ENCODE results near the gene SLC6A16.
A peak's percentile ranks its signal among the peaks of the same experiment; 100 is the strongest.
"Not testable (repeated sequence)": the region's sequence is repeated elsewhere in the genome, so short reads cannot be mapped to it uniquely, and the experiment has no call there.

Gene SLC6A16

DNA sequence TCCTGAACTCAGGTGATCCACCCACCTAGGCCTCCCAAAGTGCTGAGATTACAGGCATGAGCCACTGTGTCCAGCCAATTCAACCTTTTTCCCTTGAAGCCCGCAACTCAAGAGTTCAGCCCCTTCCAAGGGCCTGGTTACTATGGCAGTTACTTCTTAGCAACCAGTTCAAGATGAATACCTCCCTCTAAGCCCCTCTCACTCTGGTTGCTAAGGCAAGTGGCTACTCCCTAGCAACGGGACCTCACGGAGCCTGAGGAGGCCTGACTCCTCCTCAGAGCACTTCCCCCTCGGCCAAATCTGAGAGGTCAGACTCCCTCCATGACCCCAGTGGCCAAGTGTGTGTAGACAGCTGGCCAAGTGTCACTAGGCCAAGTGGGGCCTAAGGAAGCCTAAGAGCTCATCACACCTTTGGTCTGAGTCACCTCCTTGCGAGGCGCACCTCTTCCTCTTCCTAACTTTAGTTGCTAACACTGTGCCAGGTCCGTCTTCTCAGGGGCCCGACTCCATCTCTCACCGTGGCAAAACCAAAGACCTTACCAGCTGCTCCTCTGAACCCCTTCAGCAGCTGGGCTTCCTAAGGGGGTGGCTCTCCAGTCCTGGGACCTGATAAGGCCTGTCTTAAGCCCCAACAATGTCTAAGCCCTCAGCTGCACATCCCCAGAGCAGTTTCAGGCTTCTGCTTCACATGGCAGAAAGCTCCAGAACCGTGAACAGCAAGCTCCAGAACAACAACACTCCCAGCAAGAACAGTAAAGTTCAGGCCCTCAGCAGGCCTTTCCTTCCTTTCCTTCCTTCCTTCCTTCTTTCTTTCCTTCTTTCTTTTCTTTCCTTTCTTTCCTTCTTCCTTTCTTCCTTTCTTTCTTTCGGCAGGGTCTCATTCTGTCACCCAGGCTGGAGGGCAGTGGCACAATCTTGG, 19.8 kb upstream of the SLC6A16 start:
- DNase-seq (ENCODE audit: low spot score) = no peak

DNA sequence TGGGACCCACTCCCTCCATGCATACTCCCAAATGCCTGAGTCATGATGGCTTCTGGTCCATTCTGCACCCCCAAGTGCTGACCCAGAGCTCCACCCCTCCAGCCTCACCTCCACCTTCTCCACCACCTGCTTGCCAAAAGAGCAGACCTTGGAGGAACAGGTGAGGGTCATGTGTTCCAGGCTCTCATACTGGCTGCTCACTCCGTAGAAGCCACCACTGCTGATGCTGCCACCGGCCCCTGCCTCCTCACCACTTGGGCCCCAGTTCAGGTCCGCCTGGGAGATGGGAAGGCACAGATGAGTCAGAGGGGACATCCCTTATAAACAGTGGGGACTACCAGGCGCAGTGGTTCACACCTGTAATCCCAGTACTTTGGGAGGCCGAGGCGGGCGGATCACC, 18.1 kb upstream of the SLC6A16 start:
- no peak for DNase-seq (ENCODE audit: low spot score)

DNA sequence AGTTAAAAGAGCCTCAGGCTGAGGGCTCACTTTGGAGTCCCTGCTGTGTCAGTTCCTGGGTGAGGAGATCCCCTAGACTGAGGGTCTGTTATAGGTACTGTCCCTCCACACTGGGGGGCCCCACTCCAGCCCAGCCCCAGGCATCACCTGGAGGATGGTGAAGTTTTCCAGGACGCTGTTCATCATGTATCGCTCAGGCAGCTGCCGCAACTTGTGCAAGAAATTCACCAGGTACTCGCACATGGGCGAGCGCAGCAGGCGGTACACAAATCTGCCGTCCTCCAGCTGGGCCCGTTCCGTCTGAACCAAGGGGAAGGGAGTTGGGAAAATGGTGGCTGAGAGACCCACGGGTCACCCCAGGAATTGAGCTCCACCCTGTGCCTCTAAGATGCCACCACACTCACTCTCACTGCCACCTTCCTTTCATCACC, 17.3 kb upstream of the SLC6A16 start:
- DNase-seq (ENCODE audit: low spot score) = no peak

DNA sequence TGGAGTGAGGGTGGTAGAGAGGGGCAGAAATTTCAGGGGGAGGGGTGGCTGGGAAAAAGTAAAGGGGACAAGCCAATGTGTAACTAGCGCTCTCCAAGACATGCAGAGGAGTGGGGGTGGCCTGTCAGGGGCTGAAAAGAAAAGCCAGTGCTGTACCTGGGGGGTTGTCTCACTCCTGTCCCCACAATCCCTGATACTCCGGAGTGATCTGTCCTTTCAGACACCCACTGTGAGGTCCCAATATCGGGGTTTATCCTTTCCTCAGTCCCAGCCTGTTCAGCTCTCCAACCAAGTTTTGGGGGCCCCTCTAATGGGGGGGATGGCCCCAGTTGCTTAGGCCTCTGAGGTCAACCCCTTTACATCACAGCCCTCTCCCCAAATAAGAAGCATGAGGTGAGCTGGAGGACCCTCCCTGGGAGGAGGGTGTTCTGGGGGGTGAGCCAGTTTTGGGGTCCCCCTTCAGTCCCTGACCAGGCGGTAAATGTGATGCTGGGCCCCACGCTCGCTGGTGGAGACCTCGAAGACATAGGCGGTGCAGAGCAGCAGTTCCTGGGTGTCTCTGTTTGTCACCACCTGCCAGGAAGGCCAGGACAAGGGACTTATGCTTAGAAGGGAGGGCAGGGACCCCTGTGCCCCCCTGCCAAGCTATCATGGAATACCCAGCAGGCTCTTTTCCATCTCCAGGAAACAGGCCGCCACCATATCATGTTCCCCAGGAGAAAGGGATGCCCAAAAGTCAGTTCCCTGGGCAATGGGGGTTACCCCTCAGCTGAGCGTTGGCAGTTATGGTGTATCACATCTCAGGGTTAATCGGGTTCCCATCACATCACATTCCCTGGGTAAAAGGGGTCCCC, 16.1 kb upstream of the SLC6A16 start:
- no peak for DNase-seq (ENCODE audit: low spot score)

DNA sequence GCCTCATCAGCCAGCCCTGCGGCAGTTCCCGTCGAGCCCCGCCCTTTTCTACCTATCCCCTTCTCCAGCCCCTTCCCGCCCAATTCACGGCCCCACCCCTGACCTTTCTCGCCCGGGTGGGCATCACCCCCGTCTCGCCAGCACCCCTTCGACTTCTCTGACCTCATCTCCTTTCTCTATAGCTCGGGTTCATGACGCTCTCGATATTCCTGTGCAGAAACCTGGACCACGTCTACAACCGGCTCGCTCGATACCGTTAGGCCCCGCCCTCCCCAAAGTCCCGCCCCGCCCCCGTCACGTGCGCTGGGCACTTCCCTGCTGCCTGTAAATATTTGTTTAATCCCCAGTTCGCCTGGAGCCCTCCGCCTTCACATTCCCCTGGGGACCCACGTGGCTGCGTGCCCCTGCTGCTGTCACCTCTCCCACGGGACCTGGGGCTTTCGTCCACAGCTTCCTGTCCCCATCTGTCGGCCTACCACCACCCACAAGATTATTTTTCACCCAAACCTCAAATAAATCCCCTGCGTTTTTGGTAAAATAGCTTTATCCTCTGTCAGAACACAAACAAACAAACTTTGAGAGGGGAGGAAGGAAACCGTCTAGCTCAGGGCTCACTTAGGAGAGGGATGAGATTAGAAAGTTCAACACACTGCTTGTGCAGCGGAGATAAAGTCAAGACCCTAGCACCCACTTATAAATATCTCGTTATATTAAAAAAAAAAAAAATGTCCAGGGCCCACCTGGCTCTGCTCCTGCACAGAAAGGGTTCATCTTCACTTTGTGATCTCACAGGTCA, 15.3 kb upstream of the SLC6A16 start:
- DNase-seq (ENCODE audit: low spot score) = peak; percentile 8

DNA sequence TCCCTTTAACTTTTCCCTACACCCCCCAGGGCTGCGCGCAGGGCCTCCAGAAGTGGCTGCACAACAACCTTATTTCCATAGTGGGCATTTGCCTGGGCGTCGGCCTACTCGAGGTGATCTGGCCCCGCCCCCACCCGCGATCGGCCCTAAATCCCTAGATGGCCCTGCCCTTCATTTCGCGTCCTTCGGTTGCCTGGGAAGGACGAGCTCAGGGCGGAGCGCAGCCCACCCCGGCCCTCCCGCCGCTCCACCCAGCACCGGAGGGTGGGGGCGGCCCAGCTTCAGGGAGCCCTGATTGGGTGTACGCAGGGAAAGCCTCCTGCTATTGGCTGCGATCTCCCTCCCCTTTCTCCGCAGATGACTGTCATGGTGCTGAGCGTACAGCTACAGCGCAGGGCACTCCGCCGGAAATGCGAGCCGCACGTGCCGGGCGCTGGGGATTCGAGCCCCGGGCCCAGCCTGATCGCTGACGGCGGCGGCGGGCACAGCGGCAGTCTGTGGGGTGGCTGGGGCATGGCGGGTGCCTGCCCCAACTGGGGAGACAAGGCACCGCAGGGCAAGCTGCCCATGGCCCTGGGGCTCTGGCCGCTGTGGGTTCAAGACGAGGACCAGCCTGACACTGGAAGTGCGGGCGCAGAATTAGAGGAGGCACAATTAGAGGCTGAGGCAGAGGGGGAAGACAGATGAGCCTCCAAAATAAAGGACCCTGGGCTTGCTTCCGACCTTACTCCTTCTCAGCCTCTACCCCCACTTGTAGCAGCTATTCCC, 14.5 kb upstream of the SLC6A16 start:
- peak; percentile 77 for DNase-seq (ENCODE audit: low spot score)

DNA sequence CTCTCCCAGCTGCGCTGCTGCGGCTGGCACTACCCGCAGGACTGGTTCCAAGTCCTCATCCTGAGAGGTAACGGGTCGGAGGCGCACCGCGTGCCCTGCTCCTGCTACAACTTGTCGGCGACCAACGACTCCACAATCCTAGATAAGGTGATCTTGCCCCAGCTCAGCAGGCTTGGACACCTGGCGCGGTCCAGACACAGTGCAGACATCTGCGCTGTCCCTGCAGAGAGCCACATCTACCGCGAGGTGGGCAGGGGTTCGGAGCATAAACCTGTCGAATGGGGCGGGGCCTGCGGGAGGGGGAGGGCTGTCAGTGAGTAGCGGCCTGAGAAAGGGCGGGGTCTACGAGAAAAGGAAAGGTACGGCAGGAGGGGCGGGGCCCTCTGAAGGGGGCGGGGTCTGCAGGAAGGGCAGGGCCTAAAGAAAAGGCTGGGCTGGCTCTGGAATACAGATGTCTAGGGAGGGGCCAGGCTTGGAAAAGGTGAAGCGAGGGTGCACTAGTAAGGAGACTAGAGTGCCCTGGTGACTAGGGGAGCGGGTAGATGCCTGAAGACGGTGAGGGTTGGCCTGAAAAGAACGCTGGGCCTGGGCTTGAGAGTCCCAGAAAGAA, 13.8 kb upstream of the SLC6A16 start:
- peak; percentile 78 for DNase-seq (ENCODE audit: low spot score)

DNA sequence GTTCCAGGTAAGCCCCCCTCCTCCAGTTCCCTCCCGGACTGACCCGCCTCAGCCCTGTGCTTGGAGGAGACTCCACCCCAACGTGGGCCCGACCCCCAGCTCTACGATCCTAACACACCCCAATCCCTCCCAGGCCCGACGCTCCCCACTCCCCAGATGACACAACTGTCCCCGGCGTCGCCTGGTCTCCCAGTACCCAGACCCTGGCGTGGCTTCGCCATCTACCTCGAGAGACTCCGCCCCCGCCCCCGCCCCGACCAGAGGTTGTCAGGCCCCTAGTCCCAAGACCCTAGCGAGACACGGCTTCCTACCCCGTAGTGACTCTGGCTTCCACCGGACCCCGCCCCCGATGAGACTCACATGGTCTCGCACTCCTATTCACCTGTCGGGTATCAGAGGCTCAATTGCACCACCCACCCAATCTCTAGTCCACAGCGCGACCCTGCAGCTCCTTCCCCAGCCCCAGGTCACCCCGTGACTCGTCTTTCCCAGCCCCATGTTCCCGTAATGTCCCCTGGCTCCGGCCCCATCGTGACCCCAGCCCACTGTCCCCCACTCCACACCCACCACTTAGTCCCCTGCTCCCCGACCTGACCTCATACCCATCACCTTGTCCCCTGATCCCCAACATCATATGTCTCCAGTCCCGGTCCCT, 13.2 kb upstream of the SLC6A16 start:
- DNase-seq (ENCODE audit: low spot score) = no peak

DNA sequence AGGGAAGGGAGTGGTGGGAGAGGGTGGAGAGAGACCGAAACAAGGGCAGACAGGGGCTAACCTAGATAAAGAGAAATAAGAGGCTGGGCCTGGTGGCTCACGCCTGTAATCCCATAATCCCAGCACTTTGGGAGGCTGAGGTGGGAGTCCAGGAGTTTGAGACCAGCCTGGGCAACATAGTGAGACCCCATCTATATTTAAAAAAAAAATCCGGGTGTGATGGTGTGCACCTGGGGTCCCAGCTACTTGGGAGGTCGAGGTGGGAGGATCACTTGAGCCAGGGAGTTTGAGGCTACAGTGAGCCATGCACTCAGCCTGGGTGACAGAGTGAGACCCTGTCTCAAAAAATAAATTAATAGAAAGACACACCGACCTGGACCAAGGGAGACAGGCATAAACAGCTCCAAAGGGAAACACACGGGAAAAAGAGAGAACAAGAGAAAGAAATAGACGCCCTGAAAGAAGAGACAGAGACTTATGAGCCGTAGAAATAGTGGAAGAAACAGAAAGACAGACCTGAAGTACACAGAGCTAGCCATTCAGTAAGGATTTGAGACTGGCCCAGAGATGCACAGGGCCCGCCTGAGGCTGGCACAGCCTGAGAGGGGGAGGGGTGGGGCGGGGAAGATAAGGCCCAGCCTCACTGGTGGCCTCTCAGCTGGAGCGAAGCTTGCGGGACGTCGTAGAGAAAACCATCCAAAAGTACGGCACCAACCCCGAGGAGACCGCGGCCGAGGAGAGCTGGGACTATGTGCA, 12.5 kb upstream of the SLC6A16 start:
- DNase-seq (ENCODE audit: low spot score) = no peak

DNA sequence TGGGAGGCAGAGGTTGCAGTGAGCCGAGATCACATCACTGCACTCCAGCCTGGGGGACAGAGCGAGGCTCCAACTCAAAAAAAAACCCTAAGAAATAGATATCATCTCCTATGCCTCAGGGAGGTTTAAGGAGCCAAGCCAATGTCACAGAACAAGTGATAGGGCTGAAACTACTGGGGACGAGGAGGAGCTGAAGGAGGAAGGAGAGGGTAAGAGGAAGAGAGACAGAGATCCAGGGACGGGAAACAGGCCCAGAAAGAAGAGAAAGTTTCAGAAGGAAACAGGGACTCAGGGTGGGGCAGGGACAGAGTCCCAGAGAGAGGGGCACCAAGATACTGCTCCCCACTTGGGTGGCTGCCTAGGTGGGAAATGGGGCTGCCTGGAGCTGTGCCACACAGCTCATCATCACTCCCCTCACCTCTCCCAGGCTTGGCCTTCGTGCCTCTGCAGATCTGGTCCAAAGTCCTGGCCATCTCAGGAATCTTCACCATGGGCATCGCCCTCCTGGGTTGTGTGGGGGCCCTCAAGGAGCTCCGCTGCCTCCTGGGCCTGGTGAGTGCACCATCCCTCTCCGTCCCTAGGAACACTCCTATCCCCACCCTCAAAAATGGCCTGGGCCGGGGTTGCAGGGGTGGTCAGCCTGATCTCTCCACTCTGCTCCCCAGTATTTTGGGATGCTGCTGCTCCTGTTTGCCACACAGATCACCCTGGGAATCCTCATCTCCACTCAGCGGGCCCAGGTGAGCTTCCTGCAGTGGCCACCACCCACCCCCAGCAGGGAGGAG, 11.7 kb upstream of the SLC6A16 start:
- DNase-seq (ENCODE audit: low spot score) = no peak

DNA sequence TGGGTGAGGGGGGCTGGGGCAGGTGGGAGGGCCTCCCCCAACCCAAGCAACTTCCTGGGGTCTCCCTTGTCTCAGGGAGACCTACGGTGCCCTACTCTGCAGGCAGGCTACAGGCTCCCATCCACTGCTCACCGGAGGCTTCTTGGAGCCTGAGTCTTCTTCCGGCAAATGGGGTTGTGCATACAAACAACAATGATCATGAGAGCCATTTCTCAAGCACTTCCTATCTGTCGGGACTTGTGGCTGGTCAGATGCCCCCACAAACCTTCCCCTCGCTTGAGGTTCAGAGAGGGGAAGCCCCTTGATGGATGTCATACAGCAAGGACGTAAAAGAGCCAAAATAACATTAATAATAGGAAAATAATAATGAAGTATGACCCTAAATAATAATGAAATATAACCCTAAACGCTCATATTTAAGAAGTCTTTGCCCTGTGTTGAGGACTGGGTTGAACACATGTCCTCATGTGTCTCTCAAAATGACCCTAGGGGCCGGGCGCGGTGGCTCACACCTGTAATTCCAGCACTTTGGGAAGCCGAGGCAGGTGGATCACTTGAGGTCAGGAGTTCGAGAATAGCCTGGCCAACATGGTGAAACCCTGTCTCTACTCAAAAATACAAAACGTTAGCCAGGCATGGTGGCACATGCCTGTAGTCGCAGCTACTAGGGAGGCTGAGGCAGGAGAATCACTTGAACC, 10.9 kb upstream of the SLC6A16 start:
- no peak for DNase-seq (ENCODE audit: low spot score)

DNA sequence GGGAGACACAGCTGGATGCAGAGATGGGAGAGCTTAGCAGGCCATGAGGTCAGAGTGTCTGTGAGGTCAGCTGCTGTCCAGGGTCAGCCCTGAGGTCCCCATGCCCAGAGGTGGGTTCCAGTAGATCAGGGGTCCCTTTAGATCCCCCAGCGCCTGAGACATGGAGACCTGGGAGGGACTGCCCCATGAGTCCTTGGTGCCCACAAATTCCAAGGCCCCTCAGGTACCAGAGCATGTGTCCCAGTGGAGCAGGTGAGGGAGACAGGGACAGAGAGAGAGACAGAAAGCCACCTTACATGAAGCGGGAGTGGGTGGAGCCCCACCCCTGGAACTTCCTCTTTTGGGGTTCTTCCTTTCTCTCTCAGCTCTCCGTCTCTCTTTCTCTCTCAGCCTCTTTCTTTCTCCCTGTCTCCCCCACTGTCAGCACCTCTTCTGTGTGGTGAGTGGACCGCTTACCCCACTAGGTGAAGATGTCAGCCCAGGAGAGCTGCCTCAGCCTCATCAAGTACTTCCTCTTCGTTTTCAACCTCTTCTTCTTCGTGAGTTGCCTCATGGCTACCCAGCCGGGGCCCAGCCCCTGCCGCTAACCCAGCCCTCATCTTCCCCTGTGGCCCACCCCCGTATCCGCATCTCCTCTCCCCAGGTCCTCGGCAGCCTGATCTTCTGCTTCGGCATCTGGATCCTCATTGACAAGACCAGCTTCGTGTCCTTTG, 10.2 kb upstream of the SLC6A16 start, which contains the start of gene CD37:
CD37 (plus strand) TSS at position 336 of the 713 bp plus-strand sequence; CDS start at position 471, 135 bp downstream.
- DNase-seq (ENCODE audit: low spot score) = no peak

DNA sequence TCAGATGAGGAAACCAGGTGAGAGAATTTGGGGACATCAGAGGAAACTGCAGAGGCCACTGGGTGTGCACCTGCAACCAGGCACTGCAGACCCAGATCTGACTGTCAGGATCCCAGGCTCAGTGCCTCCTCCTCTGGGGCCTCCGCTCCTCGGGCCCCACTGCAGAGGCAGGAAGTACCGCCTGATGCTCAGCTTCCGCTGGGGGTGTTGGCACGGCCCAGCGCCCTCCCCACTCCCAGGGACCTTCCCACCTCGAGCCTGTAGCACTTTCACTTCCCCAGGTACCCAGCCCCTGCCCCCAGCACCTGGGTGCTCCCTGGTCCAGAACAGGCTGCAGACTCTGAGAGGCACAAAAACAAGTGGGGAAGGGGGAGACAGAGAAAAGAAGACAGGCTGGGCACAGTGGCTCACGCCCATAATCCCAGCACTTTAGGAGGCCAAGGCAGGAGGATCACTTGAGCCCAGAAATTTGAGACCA, 8.9 kb upstream of the SLC6A16 start:
- DNase-seq (ENCODE audit: low spot score) = no peak

DNA sequence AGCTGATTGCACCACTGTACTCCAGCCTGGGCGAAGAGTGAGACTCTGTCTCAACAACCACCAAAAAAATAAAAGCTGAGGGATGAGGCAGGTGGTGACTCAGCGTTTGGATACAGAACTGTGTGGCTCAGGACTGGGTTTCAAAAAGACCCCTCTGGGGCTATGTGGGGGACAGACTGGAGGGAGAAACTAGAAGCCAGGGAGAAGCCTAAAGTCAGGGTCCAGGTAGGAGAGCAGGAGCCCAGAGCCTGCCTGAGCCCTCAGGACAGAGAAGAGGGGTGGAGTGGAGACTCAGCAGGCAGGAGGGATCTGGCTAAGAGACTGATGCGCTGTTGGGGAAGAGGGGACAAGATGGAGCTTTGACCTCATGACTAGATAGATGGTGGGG, 8.4 kb upstream of the SLC6A16 start:
- no peak for DNase-seq (ENCODE audit: low spot score)

DNA sequence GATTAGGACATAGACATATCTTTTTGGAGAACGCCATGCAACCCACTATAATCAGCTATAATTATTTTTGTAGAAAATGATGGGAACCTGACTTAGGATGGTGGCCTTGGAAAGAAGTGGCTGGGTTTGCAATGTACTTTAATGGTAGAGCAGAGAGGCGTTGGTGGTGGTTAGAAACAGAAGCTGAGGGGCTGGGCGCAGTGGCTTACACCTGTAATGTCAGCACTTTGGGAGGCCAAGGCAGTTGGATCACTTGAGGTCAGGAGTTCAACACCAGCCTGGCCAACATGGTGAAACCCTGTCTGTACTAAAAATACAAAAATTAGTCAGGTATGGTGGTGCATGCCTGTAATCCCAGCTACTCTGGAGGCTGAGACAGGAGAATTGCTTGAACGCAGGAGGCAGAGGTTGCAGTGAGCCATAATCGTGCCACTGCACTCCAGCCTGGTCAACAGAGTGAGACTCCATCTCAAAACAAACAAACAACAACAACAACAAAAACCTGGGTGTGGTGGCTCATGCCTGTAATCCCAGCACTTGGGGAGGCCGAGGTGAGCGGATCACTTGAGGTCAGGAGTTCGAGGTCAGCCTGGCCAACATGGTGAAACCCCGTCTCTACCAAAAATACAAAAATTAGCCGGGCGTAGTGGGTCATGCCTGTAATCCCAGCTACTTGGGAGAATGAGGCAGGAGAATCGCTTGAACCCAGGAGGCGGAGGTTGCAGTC, 7.9 kb upstream of the SLC6A16 start:
- not testable (repeated sequence) for DNase-seq (ENCODE audit: low spot score)

DNA sequence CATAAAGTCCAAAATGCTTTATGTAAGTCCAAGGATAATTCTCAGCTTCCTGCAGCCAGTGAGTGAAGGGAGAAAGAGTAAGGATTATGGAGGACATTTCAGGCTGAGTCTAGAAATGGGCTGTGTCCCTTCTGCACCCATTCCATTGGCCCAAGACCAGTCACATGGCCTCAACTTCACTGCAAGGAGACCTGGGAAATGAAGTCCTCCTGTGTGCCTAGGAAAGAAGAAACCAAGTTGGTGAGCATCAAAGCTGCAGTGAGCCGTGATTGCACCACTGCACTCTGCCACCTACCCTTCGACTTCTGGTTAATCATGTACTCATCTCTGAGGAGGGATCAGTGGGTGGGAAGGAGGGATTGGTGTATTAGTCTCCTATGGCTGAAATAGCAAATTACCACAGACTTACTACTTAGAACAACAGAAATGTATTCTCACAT, 6.6 kb upstream of the SLC6A16 start:
- DNase-seq (ENCODE audit: low spot score) = peak; percentile 82

DNA sequence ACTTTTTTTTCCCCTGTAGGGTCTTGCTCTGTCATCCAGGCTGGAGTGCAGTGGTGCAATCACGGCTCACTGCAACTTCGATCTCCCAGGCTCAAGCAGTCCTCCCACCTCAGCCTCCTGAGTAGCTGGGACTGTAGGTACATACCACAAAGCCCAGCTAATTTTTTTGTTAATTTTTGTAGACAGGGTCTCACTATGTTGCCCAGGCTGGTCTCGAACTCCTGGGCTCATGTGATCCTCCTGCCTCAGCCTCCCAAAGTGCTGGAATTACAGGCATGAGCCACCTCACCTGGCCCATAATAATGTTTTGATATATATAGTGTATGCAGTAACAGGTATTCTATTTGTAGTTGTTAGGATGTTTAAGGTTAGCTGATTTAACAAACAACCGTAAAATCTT, 6.2 kb upstream of the SLC6A16 start:
- DNase-seq (ENCODE audit: low spot score) = not testable (repeated sequence)

Data from kidney tubule cell (primary cell).